Prostate gland (tissue), 2 donors: ENCODE results near the gene ARMC6. TPM values are rescaled to one million over a fixed set of nuclear protein-coding genes. Genes with fewer than 3 reads are reported as not detected.

ENCODE experiments used
- DNase-seq: peaks from one replicate; pipeline ENCODE4 v3.0.0-alpha.2; 2019; ENCODE audit warnings: low spot score
- H3K27ac ChIP-seq, 2 donors: fragments of 200-600 bp; sonication (generic); 2 replicates each; pipeline ENCODE4 v1.5.1; 2017 to 2019
- H3K27me3 ChIP-seq: fragments of 200-600 bp; sonication (generic); replicated peaks from 2 replicates; pipeline ENCODE4 v1.5.1; 2019; ENCODE audit not compliant: insufficient read depth
- H3K36me3 ChIP-seq, 2 donors: fragments of 200-600 bp; sonication (generic); 1 replicate in 1 of 2; 2 replicates in 1 of 2; pipeline versions ENCODE4 v1.5.1 to v1.8.1; 2017 to 2019
- H3K4me1 ChIP-seq: fragments of 200-600 bp; sonication (generic); replicated peaks from 2 replicates; pipeline ENCODE4 v1.5.1; 2019
- H3K4me3 ChIP-seq, 2 donors: fragments of 200-600 bp; sonication (generic); 2 replicates each; pipeline ENCODE4 v1.5.1; 2017 to 2019
- H3K9me3 ChIP-seq: fragments of 200-600 bp; sonication (generic); 2 replicates; pipeline ENCODE4 v1.5.1; 2017
- POLR2A ChIP-seq: fragments of 450-650 bp; IDR thresholded peaks from one replicate; pipeline ENCODE4 v1.6.1; 2016; ENCODE audit warnings: antibody characterized with exemption, mild to moderate bottlenecking
- POLR2AphosphoS5 ChIP-seq: sonication (generic); formaldehyde crosslinking; IDR thresholded peaks from one replicate; pipeline ENCODE4 v1.6.1; 2017; ENCODE audit warnings: antibody characterized with exemption
- WGBS: methylation state at CpG from one replicate; pipeline ENCODE4 v1.1.5; 2018; 5-methylcytosine and 5-hydroxymethylcytosine counted together
- intact Hi-C: fragments of 100-400 bp; cut with DNase I; formaldehyde crosslinking; loops from one replicate; pipeline ENCODE4 v1.14.2; 2022
- total RNA-seq, 2 donors: library from RNA; depleted of rRNA; stranded (reverse); fragments of >200 nt; gene quantifications; one replicate each; pipeline ENCODE4 v1.1.0, GENCODE V29; 2016
- TF ChIP-seq, protein P1 (sequence below), 4 experiments: fragments of 200-600 bp in 2 of 4; fragments of 450-650 bp in 2 of 4; sonication (generic) in 2 of 4; IDR thresholded peaks; 1 replicate in 3 of 4; 2 replicates in 1 of 4; pipeline ENCODE4 v1.5.1; 2016 to 2019; ENCODE audit warnings: antibody characterized with exemption in 4 of 4, mild to moderate bottlenecking in 2 of 4, moderate library complexity in 2 of 4

ARMC6 gene
- total RNA-seq, 2 donors from 2014 or later: 36.1 to 43.3 TPM

DNA sequence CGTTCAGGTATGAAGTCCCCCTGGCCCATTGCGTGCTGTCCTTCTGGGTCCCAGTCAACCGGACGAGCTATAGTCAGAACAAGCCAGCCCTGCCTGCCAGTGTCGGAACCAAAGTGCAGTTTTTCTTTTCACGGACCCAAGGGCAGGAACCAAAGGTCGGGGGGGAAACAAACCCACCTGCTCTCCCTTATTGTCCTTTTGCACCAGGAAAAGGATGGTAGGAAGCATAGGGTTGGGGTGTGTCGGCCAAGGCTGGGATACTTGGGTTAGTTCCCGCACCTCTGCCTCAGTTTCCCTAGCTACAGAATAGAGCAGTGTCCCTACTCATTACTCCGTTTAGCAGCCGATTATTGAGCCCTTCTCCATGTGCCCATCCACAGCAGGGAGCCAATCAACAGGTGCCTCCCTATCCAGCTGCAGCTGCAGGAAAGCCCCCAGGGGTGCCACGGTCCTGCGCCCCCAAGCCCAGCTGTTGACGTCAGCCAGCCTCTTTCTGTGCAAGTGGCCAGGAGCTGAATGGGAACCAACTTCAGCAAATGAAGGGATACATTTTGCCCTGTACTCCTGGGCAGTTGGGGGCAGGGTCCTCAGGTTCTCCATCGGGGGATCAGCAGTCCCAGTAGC lies 21.0 kb downstream of the ARMC6 start:
- Histone ChIP-seq H3K27me3 (no peaks in the 10 kb centered on the region), H3K27ac (no peak overlapping the region), H3K9me3 (no peaks in the 10 kb centered on the region), H3K36me3 (peaks cover 4 to 7% of the 10 kb centered on the region in 2 donors), H3K4me1 (no peaks in the 10 kb centered on the region), H3K4me3 (no peak overlapping the region)
- no peak for DNase-seq
- WGBS: 95% methylated on average over 15 of the region's 15 CpGs
- TF ChIP-seq, protein P1, sequence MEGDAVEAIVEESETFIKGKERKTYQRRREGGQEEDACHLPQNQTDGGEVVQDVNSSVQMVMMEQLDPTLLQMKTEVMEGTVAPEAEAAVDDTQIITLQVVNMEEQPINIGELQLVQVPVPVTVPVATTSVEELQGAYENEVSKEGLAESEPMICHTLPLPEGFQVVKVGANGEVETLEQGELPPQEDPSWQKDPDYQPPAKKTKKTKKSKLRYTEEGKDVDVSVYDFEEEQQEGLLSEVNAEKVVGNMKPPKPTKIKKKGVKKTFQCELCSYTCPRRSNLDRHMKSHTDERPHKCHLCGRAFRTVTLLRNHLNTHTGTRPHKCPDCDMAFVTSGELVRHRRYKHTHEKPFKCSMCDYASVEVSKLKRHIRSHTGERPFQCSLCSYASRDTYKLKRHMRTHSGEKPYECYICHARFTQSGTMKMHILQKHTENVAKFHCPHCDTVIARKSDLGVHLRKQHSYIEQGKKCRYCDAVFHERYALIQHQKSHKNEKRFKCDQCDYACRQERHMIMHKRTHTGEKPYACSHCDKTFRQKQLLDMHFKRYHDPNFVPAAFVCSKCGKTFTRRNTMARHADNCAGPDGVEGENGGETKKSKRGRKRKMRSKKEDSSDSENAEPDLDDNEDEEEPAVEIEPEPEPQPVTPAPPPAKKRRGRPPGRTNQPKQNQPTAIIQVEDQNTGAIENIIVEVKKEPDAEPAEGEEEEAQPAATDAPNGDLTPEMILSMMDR (IDR thresholded peaks at IDR 0.05): no peak
- TF ChIP-seq POLR2AphosphoS5 (no peak), POLR2A (no peak)
- intact Hi-C loops: no loop called here

DNA sequence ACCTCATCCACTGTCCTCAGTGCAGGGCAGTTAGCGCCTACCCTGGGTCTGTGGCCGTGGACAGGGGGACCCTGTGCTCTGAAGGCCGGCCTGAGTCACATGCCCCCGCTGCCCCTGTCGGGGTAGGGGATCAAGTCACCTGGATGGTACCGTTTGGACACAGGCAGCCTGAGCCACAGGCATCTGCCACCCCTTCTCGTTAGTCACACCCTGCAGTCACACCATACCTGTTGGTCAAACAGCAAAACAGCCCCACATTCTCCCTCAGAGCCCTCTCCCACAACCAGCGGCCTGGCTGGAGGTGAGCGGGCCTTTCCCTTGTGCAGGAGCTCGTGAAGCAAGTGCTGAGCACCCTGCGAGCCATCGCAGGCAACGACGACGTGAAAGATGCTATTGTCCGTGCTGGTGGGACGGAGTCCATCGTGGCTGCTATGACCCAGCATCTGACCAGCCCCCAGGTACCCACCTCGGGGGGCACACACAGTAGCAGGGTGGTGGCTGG lies 21.6 kb downstream of the ARMC6 start:
- Histone ChIP-seq H3K4me3 (no peak overlapping the region), H3K27me3 (no peaks in the 10 kb centered on the region), H3K9me3 (no peaks in the 10 kb centered on the region), H3K4me1 (no peaks in the 10 kb centered on the region), H3K36me3 (peaks cover 4 to 7% of the 10 kb centered on the region in 2 donors), H3K27ac (no peak overlapping the region)
- 96% methylated on average over 19 of the region's 19 CpGs for whole genome bisulfite sequencing
- intact Hi-C loops: no loop called here
- TF ChIP-seq POLR2AphosphoS5: no peak
- no peak for TF ChIP-seq POLR2A
- TF ChIP-seq, protein P1 (IDR thresholded peaks at IDR 0.05): no peak
- no peak for DNase-seq

DNA sequence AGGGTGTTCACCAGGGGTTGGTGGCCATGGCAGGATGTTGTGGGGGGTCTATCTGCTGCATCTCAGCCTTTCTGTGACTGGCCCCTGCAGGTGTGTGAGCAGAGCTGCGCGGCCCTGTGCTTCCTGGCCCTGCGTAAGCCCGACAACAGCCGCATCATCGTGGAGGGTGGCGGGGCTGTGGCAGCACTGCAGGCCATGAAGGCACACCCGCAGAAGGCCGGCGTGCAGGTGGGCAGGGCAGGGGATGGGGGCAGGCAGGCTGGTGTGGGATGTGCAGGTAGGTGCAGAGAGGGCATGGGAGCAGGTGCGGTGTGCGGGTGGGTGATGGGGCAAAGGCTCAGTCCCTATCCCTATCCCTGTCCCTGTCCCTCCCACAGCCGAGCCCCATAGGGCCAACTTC lies 22.3 kb downstream of the ARMC6 start:
- TF ChIP-seq POLR2AphosphoS5: no peak
- TF ChIP-seq POLR2A: no peak
- TF ChIP-seq, protein P1 (IDR thresholded peaks at IDR 0.05): no peak
- no peak overlapping the region for H3K27ac ChIP-seq
- DNase-seq: no peak
- intact Hi-C loops: no loop called here
- 94% methylated on average over 13 of the region's 13 CpGs for WGBS
- peaks cover 4 to 7% of the 10 kb centered on the region in 2 donors for H3K36me3 ChIP-seq
- no peaks in the 10 kb centered on the region for H3K9me3 ChIP-seq
- H3K4me1 ChIP-seq: no peaks in the 10 kb centered on the region
- no peaks in the 10 kb centered on the region for H3K27me3 ChIP-seq
- no peak overlapping the region for H3K4me3 ChIP-seq

DNA sequence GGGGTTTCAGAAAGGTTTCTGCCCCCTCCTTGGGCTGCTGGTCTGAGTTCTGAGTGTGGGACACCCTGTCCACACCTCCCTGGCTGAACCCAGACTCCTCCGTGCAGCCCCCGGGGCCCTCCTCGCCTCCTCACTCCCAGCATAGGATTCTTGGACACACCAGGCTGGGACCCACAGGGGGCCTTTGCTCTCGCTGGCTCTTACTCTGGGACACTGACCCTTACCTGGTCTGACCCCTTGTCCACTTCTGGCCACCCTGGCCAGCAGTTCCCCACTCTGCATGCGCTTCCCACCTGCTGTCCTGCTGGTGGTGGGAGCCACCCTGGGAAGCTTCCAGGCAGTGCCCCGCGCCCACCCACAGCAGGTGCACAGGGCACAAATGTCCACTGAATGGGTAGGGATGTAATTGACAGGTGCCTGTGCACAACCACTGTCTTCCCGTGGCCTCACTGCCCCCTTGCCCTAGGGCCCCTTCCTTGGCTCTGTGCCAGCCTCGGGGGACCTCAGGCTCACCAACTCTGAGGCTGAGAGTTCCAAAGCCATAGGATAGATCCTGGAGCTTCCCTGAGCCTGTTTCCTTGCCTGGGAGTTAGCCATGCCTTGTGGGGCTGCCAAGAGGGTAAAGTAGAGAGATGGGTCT lies 23.4 kb downstream of the ARMC6 start:
- H3K4me3 ChIP-seq: no peak overlapping the region
- no peaks in the 10 kb centered on the region for H3K4me1 ChIP-seq
- TF ChIP-seq POLR2AphosphoS5 (no peak), POLR2A (no peak)
- TF ChIP-seq, protein P1 (IDR thresholded peaks at IDR 0.05): no peak
- H3K27me3 ChIP-seq: no peaks in the 10 kb centered on the region
- H3K36me3 ChIP-seq: peaks cover 4 to 7% of the 10 kb centered on the region in 2 donors
- H3K27ac ChIP-seq: no peak overlapping the region
- DNase-seq: no peak
- H3K9me3 ChIP-seq: no peaks in the 10 kb centered on the region
- intact Hi-C loops: no loop called here
- WGBS: 91% methylated on average over 8 of the region's 9 CpGs

DNA sequence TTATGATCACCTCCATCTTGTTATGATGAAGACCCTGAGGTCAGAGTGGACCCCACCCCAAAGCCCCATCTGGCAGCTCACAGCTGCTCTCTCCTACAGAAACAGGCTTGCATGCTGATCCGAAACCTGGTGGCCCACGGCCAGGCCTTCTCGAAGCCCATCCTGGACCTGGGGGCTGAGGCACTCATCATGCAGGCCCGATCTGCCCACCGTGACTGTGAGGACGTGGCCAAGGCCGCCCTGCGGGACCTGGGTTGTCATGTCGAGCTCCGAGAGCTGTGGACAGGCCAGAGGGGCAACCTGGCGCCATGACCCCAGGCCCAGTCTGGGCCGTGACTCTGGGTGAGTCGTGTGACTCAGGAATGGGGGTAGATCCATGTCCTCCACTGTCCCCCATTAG lies 23.9 kb downstream of the ARMC6 start:
- WGBS: 92% methylated on average over 12 of the region's 13 CpGs
- no peak for DNase-seq
- intact Hi-C loops: no loop called here
- H3K4me1 ChIP-seq: no peaks in the 10 kb centered on the region
- H3K36me3 ChIP-seq: peaks cover 1 to 7% of the 10 kb centered on the region in 2 donors
- TF ChIP-seq POLR2A (no peak), POLR2AphosphoS5 (no peak)
- TF ChIP-seq, protein P1 (IDR thresholded peaks at IDR 0.05): no peak
- no peaks in the 10 kb centered on the region for H3K27me3 ChIP-seq
- no peak overlapping the region for H3K27ac ChIP-seq
- H3K9me3 ChIP-seq: no peaks in the 10 kb centered on the region
- H3K4me3 ChIP-seq: no peak overlapping the region
